ENCODE data around the gene VAX1. TPM values are rescaled to one million over a fixed set of nuclear protein-coding genes. Genes with fewer than 3 reads are reported as not detected.

VAX1 gene
- total and polyA plus RNA-seq, 4 donors = not detected

- peaks cover 43 to 87% (median 75%) of the 10 kb centered on the region in 3 donors for H3K27me3 ChIP-seq (ENCODE audit: control insufficient read depth in 3 of 3, insufficient read depth in 3 of 3, low read length in 2 of 3)
- TF ChIP-seq CTCF (IDR thresholded peaks at IDR 0.05; ENCODE audit: control extremely low read depth, extremely low read depth) = no peak
- H3K9me3 ChIP-seq (ENCODE audit: control insufficient read depth in 4 of 4, insufficient read depth in 3 of 4, low read length in 3 of 4) = peaks cover 0 to 19% (median 0%) of the 10 kb centered on the region in 4 donors
- ATAC-seq (ENCODE audit: insufficient read depth, low FRiP score) (no peak), DNase-seq (no peak)
- no peak overlapping the region for H3K9ac ChIP-seq (ENCODE audit: insufficient read depth in 1 of 2, low read length in 2 of 2)
- no peaks in the 10 kb centered on the region for H3K36me3 ChIP-seq (ENCODE audit: control insufficient read depth in 4 of 4, insufficient read depth in 4 of 4, low read length in 4 of 4)
- WGBS, 2 donors = 27 to 31% methylated on average over 33 to 34 of the region's 34 CpGs
- peaks cover 0 to 32% (median 8%) of the 10 kb centered on the region in 5 donors for H3K4me1 ChIP-seq (ENCODE audit: control insufficient read depth in 5 of 5, insufficient read depth in 5 of 5, low read length in 5 of 5)
- H3K27ac ChIP-seq (ENCODE audit: low read depth in 1 of 2, low read length in 1 of 2) = no peak overlapping the region
- H3K4me3 ChIP-seq = no peak overlapping the region
These were observed 1.6 kb downstream of the VAX1 start for GRCh38 chr10:117136391-117136975.

- ATAC-seq (ENCODE audit: insufficient read depth, low FRiP score) (no peak), DNase-seq (no peak)
- H3K9me3 ChIP-seq (ENCODE audit: control insufficient read depth in 4 of 4, insufficient read depth in 3 of 4, low read length in 3 of 4) = peaks cover 0 to 21% (median 0%) of the 10 kb centered on the region in 4 donors
- H3K36me3 ChIP-seq (ENCODE audit: control insufficient read depth in 4 of 4, insufficient read depth in 4 of 4, low read length in 4 of 4) = no peaks in the 10 kb centered on the region
- H3K27me3 ChIP-seq (ENCODE audit: control insufficient read depth in 3 of 3, insufficient read depth in 3 of 3, low read length in 2 of 3) = peaks cover 37 to 87% (median 76%) of the 10 kb centered on the region in 3 donors
- no peak for TF ChIP-seq CTCF (IDR thresholded peaks at IDR 0.05; ENCODE audit: control extremely low read depth, extremely low read depth)
- no peak overlapping the region for H3K4me3 ChIP-seq
- WGBS, 2 donors = 91 to 93% methylated on average over 4 of the region's 4 CpGs
- H3K4me1 ChIP-seq (ENCODE audit: control insufficient read depth in 5 of 5, insufficient read depth in 5 of 5, low read length in 5 of 5) = peaks cover 0 to 37% (median 8%) of the 10 kb centered on the region in 5 donors
- H3K27ac ChIP-seq (ENCODE audit: low read depth in 1 of 2, low read length in 1 of 2) = no peak overlapping the region
- H3K9ac ChIP-seq (ENCODE audit: insufficient read depth in 1 of 2, low read length in 2 of 2) = no peak overlapping the region
These were observed 2.5 kb downstream of the VAX1 start for GRCh38 chr10:117135480-117136140.

GRCh38 chr10:117135026-117135372 is 3.1 kb downstream of the VAX1 start:
- 38 to 55% methylated on average over 6 of the region's 6 CpGs for WGBS, 2 donors
- DNase-seq = no peak
- Histone ChIP-seq H3K9me3 (ENCODE audit: control insufficient read depth in 4 of 4, insufficient read depth in 3 of 4, low read length in 3 of 4) (peaks cover 0 to 16% (median 0%) of the 10 kb centered on the region in 4 donors), H3K27ac (ENCODE audit: low read depth in 1 of 2, low read length in 1 of 2) (no peak overlapping the region), H3K27me3 (ENCODE audit: control insufficient read depth in 3 of 3, insufficient read depth in 3 of 3, low read length in 2 of 3) (peaks cover 36 to 88% (median 78%) of the 10 kb centered on the region in 3 donors), H3K9ac (ENCODE audit: insufficient read depth in 1 of 2, low read length in 2 of 2) (no peak overlapping the region), H3K4me3 (no peak overlapping the region), H3K4me1 (ENCODE audit: control insufficient read depth in 5 of 5, insufficient read depth in 5 of 5, low read length in 5 of 5) (peaks cover 0 to 37% (median 8%) of the 10 kb centered on the region in 5 donors), H3K36me3 (ENCODE audit: control insufficient read depth in 4 of 4, insufficient read depth in 4 of 4, low read length in 4 of 4) (no peaks in the 10 kb centered on the region)
- TF ChIP-seq CTCF (IDR thresholded peaks at IDR 0.05; ENCODE audit: control extremely low read depth, extremely low read depth) = no peak
- ATAC-seq (ENCODE audit: insufficient read depth, low FRiP score) = no peak
